Activated naive CD8-positive, alpha-beta T cell treated with anti-CD3 and anti-CD28 coated beads, Interleukin-2, amount 50 U/mL, for 24 hours (primary cell): ENCODE results near the gene RAB41.

Source experiments
- ATAC-seq: fragments of 150-1000 bp; cut with Tn5 transposase; one replicate; pipeline ENCODE4 v1.10.0; 2021
- DNase-seq: peaks from one replicate; pipeline ENCODE4 v3.0.0; 2021
- H3K27ac Mint-ChIP-seq: one replicate; pipeline ENCODE4 v1.8.0; 2021; ENCODE audit warnings: mild to moderate bottlenecking, mixed read lengths
- H3K27me3 Mint-ChIP-seq: one replicate; pipeline ENCODE4 v1.8.0; 2021; ENCODE audit warnings: mixed read lengths
- H3K36me3 Mint-ChIP-seq: one replicate; pipeline ENCODE4 v1.8.0; 2021; ENCODE audit warnings: low read depth, mixed read lengths
- H3K4me1 Mint-ChIP-seq: one replicate; pipeline ENCODE4 v1.8.0; 2021; ENCODE audit warnings: mixed read lengths
- H3K4me3 Mint-ChIP-seq: one replicate; pipeline ENCODE4 v1.8.0; 2021; ENCODE audit warnings: mild to moderate bottlenecking, moderate library complexity, mixed read lengths
- H3K9me3 Mint-ChIP-seq: one replicate; pipeline ENCODE4 v1.8.0; 2021; ENCODE audit warnings: mixed read lengths

RAB41 gene

DNA sequence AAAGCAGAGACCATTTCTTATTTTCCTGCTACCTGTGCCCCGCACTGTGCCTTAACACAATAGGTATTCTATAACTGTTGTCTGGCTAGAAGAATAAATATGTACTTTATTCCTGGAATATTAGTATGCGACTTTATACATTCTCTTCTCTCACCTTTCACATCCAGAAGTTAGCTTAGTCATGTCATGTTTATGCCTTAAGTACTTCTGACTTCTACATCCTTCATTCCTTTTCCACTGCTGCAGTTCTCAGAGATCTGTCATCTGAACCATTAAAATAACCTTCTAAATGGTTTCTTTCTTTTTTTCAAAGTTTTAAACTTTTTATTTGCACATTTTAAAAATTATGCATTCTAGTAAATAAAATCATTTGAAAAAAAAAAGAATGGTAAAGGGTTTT, 42.4 kb downstream of the RAB41 start:
- Mint-ChIP-seq H3K27ac (no peak overlapping the region), H3K36me3 (peaks cover 2% of the 10 kb centered on the region), H3K4me1 (no peaks in the 10 kb centered on the region), H3K27me3 (no peaks in the 10 kb centered on the region), H3K4me3 (no peak overlapping the region), H3K9me3 (no peaks in the 10 kb centered on the region)
- DNase-seq = no peak
- no peak for ATAC-seq

- no peak for ATAC-seq
- H3K36me3 Mint-ChIP-seq = peaks cover 18% of the 10 kb centered on the region
- H3K9me3 Mint-ChIP-seq = no peaks in the 10 kb centered on the region
- peaks cover under 1% of the 10 kb centered on the region for H3K4me1 Mint-ChIP-seq
- H3K4me3 Mint-ChIP-seq = no peak overlapping the region
- H3K27ac Mint-ChIP-seq = no peak overlapping the region
- no peaks in the 10 kb centered on the region for H3K27me3 Mint-ChIP-seq
- no peak for DNase-seq
Observed at GRCh38 chrX:70331161-70331560, 49.2 kb downstream of the RAB41 start.

- no peak overlapping the region for H3K27ac Mint-ChIP-seq
- DNase-seq (no peak), ATAC-seq (no peak)
- peaks cover 12% of the 10 kb centered on the region for H3K4me1 Mint-ChIP-seq
- peaks cover 22% of the 10 kb centered on the region for H3K36me3 Mint-ChIP-seq
- H3K9me3 Mint-ChIP-seq = no peaks in the 10 kb centered on the region
- no peaks in the 10 kb centered on the region for H3K27me3 Mint-ChIP-seq
- H3K4me3 Mint-ChIP-seq = no peak overlapping the region
Observed at GRCh38 chrX:70332600-70332999, 50.6 kb downstream of the RAB41 start.
